Tibial nerve (tissue), 4 donors: ENCODE measurements around the gene MYO5C. TPM values are rescaled to one million over a fixed set of nuclear protein-coding genes. Genes with fewer than 3 reads are reported as not detected.

ENCODE experiments used
- DNase-seq, 2 donors: peaks; one replicate each; pipeline ENCODE4 v3.0.0-alpha.2; 2019; ENCODE audit warnings: low spot score in 2 of 2
- H3K27ac ChIP-seq, 4 donors: fragments of 200-600 bp; sonication (generic) in 3 of 4; one replicate each; pipeline ENCODE4 v1.5.1; 2017 to 2019; ENCODE audit warnings: mild to moderate bottlenecking in 1 of 4
- H3K27me3 ChIP-seq, 2 donors: fragments of 200-600 bp; sonication (generic) in 1 of 2; one replicate each; pipeline versions ENCODE4 v1.5.1 to v1.6.0; 2017 to 2019
- H3K36me3 ChIP-seq, 3 donors: fragments of 200-600 bp; sonication (generic); one replicate each; pipeline ENCODE4 v1.5.1; 2018 to 2019
- H3K4me1 ChIP-seq, 4 donors: fragments of 200-600 bp; sonication (generic) in 3 of 4; one replicate each; pipeline ENCODE4 v1.5.1; 2017 to 2019
- H3K4me3 ChIP-seq, 4 donors: fragments of 200-600 bp; sonication (generic) in 3 of 4; one replicate each; pipeline ENCODE4 v1.5.1; 2017 to 2019; ENCODE audit warnings: mild to moderate bottlenecking in 1 of 4, moderate library complexity in 1 of 4
- H3K9me3 ChIP-seq, 4 donors: fragments of 200-600 bp; sonication (generic) in 3 of 4; one replicate each; pipeline ENCODE4 v1.5.1; 2017 to 2019
- CTCF ChIP-seq, 5 experiments: fragments of 200-600 bp in 3 of 5; fragments of 450-650 bp in 2 of 5; sonication (generic) in 3 of 5; IDR thresholded peaks; one replicate each; pipeline ENCODE4 v1.5.1; 2016 to 2019; ENCODE audit warnings: antibody characterized with exemption in 5 of 5, mild to moderate bottlenecking in 3 of 5, moderate library complexity in 2 of 5
- EP300 ChIP-seq, 2 donors: sonication (generic); formaldehyde crosslinking; IDR thresholded peaks; one replicate each; pipeline ENCODE4 v1.6.1; 2017; ENCODE audit warnings: antibody characterized with exemption in 2 of 2, mild to moderate bottlenecking in 1 of 2
- POLR2A ChIP-seq, 2 donors: fragments of 450-650 bp; IDR thresholded peaks; one replicate each; pipeline ENCODE4 v1.6.1; 2017; ENCODE audit warnings: antibody characterized with exemption in 2 of 2, mild to moderate bottlenecking in 2 of 2, moderate library complexity in 2 of 2
- WGBS, 2 donors: methylation state at CpG; one replicate each; pipeline ENCODE4 v1.1.5; 2018; 5-methylcytosine and 5-hydroxymethylcytosine counted together
- total RNA-seq, 4 donors: library from RNA; depleted of rRNA; stranded (reverse); fragments of >200 nt; gene quantifications; one replicate each; pipeline ENCODE4 v1.1.0, GENCODE V29; 2016

Gene MYO5C
- total RNA-seq, 4 donors from 2014 or later: 9.8 to 39.3 (median 12.6) TPM

GRCh38 chr15:52230073-52230472, 65.5 kb downstream of the MYO5C start:
- no peaks in the 10 kb centered on the region for H3K27me3 ChIP-seq
- WGBS, 2 donors: 81 to 86% methylated on average over 1 of the region's 1 CpG

GRCh38 chr15:52228921-52229320, 66.7 kb downstream of the MYO5C start:
- Histone ChIP-seq H3K4me3 (no peak overlapping the region), H3K9me3 (no peaks in the 10 kb centered on the region), H3K4me1 (peaks cover 0 to 6% (median 3%) of the 10 kb centered on the region in 4 donors), H3K27ac (peak overlapping the region in 1 of 4 donors; percentile 59), H3K27me3 (no peaks in the 10 kb centered on the region), H3K36me3 (no peaks in the 10 kb centered on the region)
- TF ChIP-seq CTCF (IDR thresholded peaks at IDR 0.05): no peak
- TF ChIP-seq POLR2A (IDR thresholded peaks at IDR 0.05): no peak
- no peak for TF ChIP-seq EP300 (IDR thresholded peaks at IDR 0.05)
- WGBS, 2 donors: 63 to 67% methylated on average over 8 of the region's 8 CpGs
- no peak for DNase-seq

More at GRCh38 chr15:52230073-52230472, 65.5 kb downstream of the MYO5C start:
- H3K4me3 ChIP-seq: no peak overlapping the region
- no peak overlapping the region for H3K27ac ChIP-seq
- no peaks in the 10 kb centered on the region for H3K9me3 ChIP-seq
- no peak for DNase-seq
- no peak for TF ChIP-seq POLR2A (IDR thresholded peaks at IDR 0.05)
- no peak for TF ChIP-seq EP300 (IDR thresholded peaks at IDR 0.05)
- TF ChIP-seq CTCF (IDR thresholded peaks at IDR 0.05): no peak
- H3K4me1 ChIP-seq: peaks cover 0 to 7% (median 3%) of the 10 kb centered on the region in 4 donors
- H3K36me3 ChIP-seq: no peaks in the 10 kb centered on the region

GRCh38 chr15:52227456-52227855, 68.1 kb downstream of the MYO5C start:
- WGBS, 2 donors: 34 to 35% methylated on average over 4 to 5 of the region's 5 CpGs
- DNase-seq: peak; percentile 34 to 71
- H3K27ac ChIP-seq: no peak overlapping the region

GRCh38 chr15:52225230-52225629, 70.4 kb downstream of the MYO5C start:
- TF ChIP-seq CTCF (IDR thresholded peaks at IDR 0.05): no peak
- no peak for TF ChIP-seq EP300 (IDR thresholded peaks at IDR 0.05)
- TF ChIP-seq POLR2A (IDR thresholded peaks at IDR 0.05): no peak
- DNase-seq: no peak
- H3K4me1 ChIP-seq: no peaks in the 10 kb centered on the region
- H3K36me3 ChIP-seq: no peaks in the 10 kb centered on the region
- 85 to 86% methylated on average over 8 of the region's 8 CpGs for WGBS, 2 donors
- H3K9me3 ChIP-seq: no peaks in the 10 kb centered on the region
- H3K27me3 ChIP-seq: no peaks in the 10 kb centered on the region
- H3K27ac ChIP-seq: no peak overlapping the region
- H3K4me3 ChIP-seq: no peak overlapping the region

More at GRCh38 chr15:52227456-52227855, 68.1 kb downstream of the MYO5C start:
- no peaks in the 10 kb centered on the region for H3K4me1 ChIP-seq
- no peaks in the 10 kb centered on the region for H3K27me3 ChIP-seq
- no peak overlapping the region for H3K4me3 ChIP-seq
- no peaks in the 10 kb centered on the region for H3K36me3 ChIP-seq
- no peaks in the 10 kb centered on the region for H3K9me3 ChIP-seq
- TF ChIP-seq EP300 (IDR thresholded peaks at IDR 0.05) (no peak), CTCF (IDR thresholded peaks at IDR 0.05) (peak; percentile 57 to 84 (median 73))

- Histone ChIP-seq H3K27ac (no peak overlapping the region), H3K36me3 (no peaks in the 10 kb centered on the region), H3K9me3 (no peaks in the 10 kb centered on the region), H3K4me3 (no peak overlapping the region), H3K4me1 (no peaks in the 10 kb centered on the region), H3K27me3 (no peaks in the 10 kb centered on the region)
- no peak for DNase-seq
- TF ChIP-seq CTCF (IDR thresholded peaks at IDR 0.05) (no peak), EP300 (IDR thresholded peaks at IDR 0.05) (no peak), POLR2A (IDR thresholded peaks at IDR 0.05) (no peak)
- 90% methylated on average over 4 of the region's 4 CpGs for whole genome bisulfite sequencing, 2 donors
Measured at GRCh38 chr15:52224211-52224610, 71.4 kb downstream of the MYO5C start.
